MCF 10A (cell line): ENCODE measurements around the gene SMOC2. TPM values are rescaled to one million over a fixed set of nuclear protein-coding genes. Genes with fewer than 3 reads are reported as not detected.

Source experiments
- BruUV-seq: library from RNA; stranded (reverse); fragments of 400-500 nt; replicated peaks from 2 replicates; lab custom pipeline; 2021; lab: Mats Ljungman, UMichigan
- CTCF ChIA-PET: fragments of 300-600 bp; sonication (Branson Sonifier 250); formaldehyde crosslinking; extraction: SDS; loops from one replicate; lab custom pipeline; 2021; ENCODE audit warnings: antibody characterized with exemption, inconsistent platforms; lab: Yijun Ruan, JAX
- POLR2A ChIA-PET: fragments of 300-600, 350-650 bp; sonication (Branson Sonifier 250); formaldehyde crosslinking; extraction: SDS; loops from one replicate; lab custom pipeline; 2020; ENCODE audit warnings: antibody characterized with exemption, inconsistent platforms; lab: Yijun Ruan, JAX
- DNase-seq: peaks from one replicate; pipeline ENCODE4 v3.0.0-alpha.2; 2018; ENCODE audit not compliant: unreplicated experiment
- H3K27ac Mint-ChIP-seq: one replicate; pipeline ENCODE4 v1.8.0; 2022; ENCODE audit warnings: mild to moderate bottlenecking, low read depth, mixed read lengths; ENCODE audit not compliant: unreplicated experiment
- H3K27me3 Mint-ChIP-seq: one replicate; pipeline ENCODE4 v1.8.0; 2022; ENCODE audit warnings: mixed read lengths; ENCODE audit not compliant: insufficient read depth, unreplicated experiment
- H3K36me3 Mint-ChIP-seq: one replicate; pipeline ENCODE4 v1.8.0; 2022; ENCODE audit warnings: mild to moderate bottlenecking, moderate library complexity, mixed read lengths; ENCODE audit not compliant: insufficient read depth, unreplicated experiment
- H3K4me1 Mint-ChIP-seq: one replicate; pipeline ENCODE4 v1.8.0; 2022; ENCODE audit warnings: mixed read lengths; ENCODE audit not compliant: insufficient read depth, unreplicated experiment
- H3K4me3 Mint-ChIP-seq: one replicate; pipeline ENCODE4 v1.8.0; 2022; ENCODE audit warnings: mild to moderate bottlenecking, moderate library complexity, mixed read lengths; ENCODE audit not compliant: unreplicated experiment
- H3K9me3 Mint-ChIP-seq: one replicate; pipeline ENCODE4 v1.8.0; 2022; ENCODE audit warnings: mixed read lengths; ENCODE audit not compliant: unreplicated experiment
- CTCF ChIP-seq: fragments of 200-600 bp; IDR thresholded peaks from one replicate; pipeline ENCODE4 v1.8.0; 2022; ENCODE audit warnings: antibody characterized with exemption, mild to moderate bottlenecking; ENCODE audit not compliant: unreplicated experiment
- intact Hi-C: fragments of 100-400 bp; cut with micrococcal nuclease; formaldehyde crosslinking; loops from 2 replicates; pipeline ENCODE4 v1.14.1; 2022
- total RNA-seq: library from RNA; stranded (reverse); gene quantifications from 2 replicates; pipeline ENCODE4 v1.2.3, GENCODE V29; 2022

Gene SMOC2
- total RNA-seq, 1 experiment from 2014 or later = not detected

GRCh38 chr6:168708984-168709383 lies 268.0 kb downstream of the SMOC2 start:
- intact Hi-C loops = no loop called here
- Mint-ChIP-seq H3K27me3 (peaks cover 46% of the 10 kb centered on the region), H3K27ac (no peak overlapping the region), H3K9me3 (no peaks in the 10 kb centered on the region), H3K4me3 (no peak overlapping the region), H3K4me1 (no peaks in the 10 kb centered on the region), H3K36me3 (no peaks in the 10 kb centered on the region)
- no peak for DNase-seq
- BruUV-seq = no TSS peak
- ChIA-PET POLR2A (no interaction called here), CTCF (interaction anchor here (0.7 to 1.2 kb wide), 3 partner anchors 26 to 251 kb away, joined by 3 to 4 read pairs (median 3); no protein-coding TSS in a partner anchor)
- no peak for TF ChIP-seq CTCF

- intact Hi-C loops = no loop called here
- H3K9me3 Mint-ChIP-seq = no peaks in the 10 kb centered on the region
- BruUV-seq = no TSS peak
- no peak overlapping the region for H3K4me3 Mint-ChIP-seq
- ChIA-PET CTCF (interaction anchor here (0.7 to 1.2 kb wide), 3 partner anchors 25 to 251 kb away, joined by 3 to 4 read pairs (median 3); no protein-coding TSS in a partner anchor), POLR2A (no interaction called here)
- peaks cover 46% of the 10 kb centered on the region for H3K27me3 Mint-ChIP-seq
- H3K27ac Mint-ChIP-seq = no peak overlapping the region
- TF ChIP-seq CTCF = no peak
- H3K4me1 Mint-ChIP-seq = no peaks in the 10 kb centered on the region
- DNase-seq = no peak
- no peaks in the 10 kb centered on the region for H3K36me3 Mint-ChIP-seq
Observed at GRCh38 chr6:168709390-168709789, 268.4 kb downstream of the SMOC2 start.

GRCh38 chr6:168709991-168710390 lies 269.0 kb downstream of the SMOC2 start:
- H3K9me3 Mint-ChIP-seq = no peaks in the 10 kb centered on the region
- POLR2A ChIA-PET = no interaction called here
- DNase-seq = no peak
- H3K4me3 Mint-ChIP-seq = no peak overlapping the region
- no peak for TF ChIP-seq CTCF
- no peaks in the 10 kb centered on the region for H3K36me3 Mint-ChIP-seq
- peaks cover 46% of the 10 kb centered on the region for H3K27me3 Mint-ChIP-seq
- BruUV-seq = no TSS peak
- no peaks in the 10 kb centered on the region for H3K4me1 Mint-ChIP-seq
- intact Hi-C loops = no loop called here
- CTCF ChIA-PET = interaction anchor here (0.6 to 2.1 kb wide), 5 partner anchors 8 to 74 kb away, joined by 3 to 7 read pairs (median 3); no protein-coding TSS in a partner anchor
- H3K27ac Mint-ChIP-seq = no peak overlapping the region

GRCh38 chr6:168711049-168711640 lies 270.2 kb downstream of the SMOC2 start:
- no peaks in the 10 kb centered on the region for H3K4me1 Mint-ChIP-seq
- H3K36me3 Mint-ChIP-seq = no peaks in the 10 kb centered on the region
- H3K4me3 Mint-ChIP-seq = no peak overlapping the region
- peak; percentile 31 for TF ChIP-seq CTCF
- no peak overlapping the region for H3K27ac Mint-ChIP-seq
- peak; percentile 34 for DNase-seq
- intact Hi-C loops = no loop called here
- no TSS peak for BruUV-seq
- no peaks in the 10 kb centered on the region for H3K9me3 Mint-ChIP-seq
- CTCF ChIA-PET = interaction anchor here (0.6 to 2.1 kb wide), 10 partner anchors 13 to 102 kb away, joined by 3 to 7 read pairs (median 3); no protein-coding TSS in a partner anchor
- H3K27me3 Mint-ChIP-seq = peaks cover 46% of the 10 kb centered on the region
- POLR2A ChIA-PET = interaction anchor here (0.8 kb wide), 1 partner anchor 55 kb away, joined by 3 read pairs; no protein-coding TSS in a partner anchor
